Peyer's patch (tissue), 4 donors: Measurements from ENCODE around the gene KRTAP1-4. TPM values are rescaled to one million over a fixed set of nuclear protein-coding genes. Genes with fewer than 3 reads are reported as not detected.
"Not testable (repeated sequence)": the region's sequence is repeated elsewhere in the genome, so short reads cannot be mapped to it uniquely, and the experiment has no call there.

Source experiments
- DNase-seq, 3 donors: peaks; one replicate each; pipeline ENCODE4 v3.0.0-alpha.2; 2017 to 2019
- H3K27ac ChIP-seq, 4 donors: fragments of 200-600 bp; sonication (generic); one replicate each; pipeline ENCODE4 v1.5.1; 2016 to 2019
- H3K27me3 ChIP-seq, 2 donors: fragments of 200-600 bp; sonication (generic); one replicate each; pipeline ENCODE4 v1.5.1; 2019
- H3K36me3 ChIP-seq, 3 donors: fragments of 200-600 bp; sonication (generic); one replicate each; pipeline ENCODE4 v1.5.1; 2016 to 2019
- H3K4me1 ChIP-seq, 4 donors: fragments of 200-600 bp; sonication (generic); one replicate each; pipeline ENCODE4 v1.5.1; 2016 to 2019
- H3K4me3 ChIP-seq, 4 donors: fragments of 200-600 bp; sonication (generic); 1 replicate in 3 of 4; 2 replicates in 1 of 4; pipeline ENCODE4 v1.5.1; 2016 to 2019; ENCODE audit warnings: mild to moderate bottlenecking in 1 of 4
- H3K9me3 ChIP-seq, 4 donors: fragments of 200-600 bp; sonication (generic); one replicate each; pipeline ENCODE4 v1.5.1; 2016 to 2019; ENCODE audit warnings: mild to moderate bottlenecking in 1 of 4
- CTCF ChIP-seq, 6 experiments: fragments of 450-650 bp in 4 of 6; fragments of 200-600 bp in 2 of 6; sonication (generic) in 1 of 6; IDR thresholded peaks; one replicate each; pipeline ENCODE4 v1.5.1; 2017 to 2019; ENCODE audit warnings: antibody characterized with exemption in 6 of 6, mild to moderate bottlenecking in 3 of 6, moderate library complexity in 1 of 6
- POLR2A ChIP-seq, 2 donors: fragments of 450-650 bp; IDR thresholded peaks; one replicate each; pipeline ENCODE4 v1.5.1; 2017; ENCODE audit warnings: antibody characterized with exemption in 2 of 2, mild to moderate bottlenecking in 2 of 2, moderate library complexity in 2 of 2
- total RNA-seq, 4 donors: library from RNA; depleted of rRNA; stranded (reverse); fragments of >200 nt; gene quantifications; one replicate each; pipeline ENCODE4 v1.1.0, GENCODE V29; 2016

Gene KRTAP1-4
- total RNA-seq, 4 donors from 2014 or later = not detected

GRCh38 chr17:41002814-41003213 lies 27.2 kb downstream of the KRTAP1-4 start:
- DNase-seq = no peak
- Histone ChIP-seq H3K27ac (no peak overlapping the region), H3K36me3 (no peaks in the 10 kb centered on the region), H3K4me1 (no peaks in the 10 kb centered on the region), H3K27me3 (no peaks in the 10 kb centered on the region), H3K4me3 (no peak overlapping the region), H3K9me3 (no peaks in the 10 kb centered on the region)
- TF ChIP-seq POLR2A (IDR thresholded peaks at IDR 0.05) (no peak), CTCF (IDR thresholded peaks at IDR 0.05) (no peak)

GRCh38 chr17:41001795-41002194 lies 28.2 kb downstream of the KRTAP1-4 start:
- no peaks in the 10 kb centered on the region for H3K36me3 ChIP-seq
- H3K9me3 ChIP-seq = no peaks in the 10 kb centered on the region
- no peak overlapping the region for H3K27ac ChIP-seq
- TF ChIP-seq POLR2A (IDR thresholded peaks at IDR 0.05) = no peak
- TF ChIP-seq CTCF (IDR thresholded peaks at IDR 0.05) = no peak
- DNase-seq = no peak
- H3K27me3 ChIP-seq = no peaks in the 10 kb centered on the region
- no peak overlapping the region for H3K4me3 ChIP-seq
- no peaks in the 10 kb centered on the region for H3K4me1 ChIP-seq

- not testable (repeated sequence) for H3K4me3 ChIP-seq, DNase-seq, H3K27me3 ChIP-seq, H3K27ac ChIP-seq, H3K9me3 ChIP-seq, H3K36me3 ChIP-seq, H3K4me1 ChIP-seq
Observed at GRCh38 chr17:40999563-40999962, 30.4 kb downstream of the KRTAP1-4 start, which contains the start of gene KRTAP3-2. Gene KRTAP3-2 (minus strand): TSS chr17:40999906. CDS start chr17:40999853, 53 bp downstream.

GRCh38 chr17:40997361-40997760 lies 32.6 kb downstream of the KRTAP1-4 start:
- Histone ChIP-seq H3K27ac (no peak overlapping the region), H3K9me3 (no peaks in the 10 kb centered on the region), H3K4me1 (no peaks in the 10 kb centered on the region), H3K27me3 (no peaks in the 10 kb centered on the region), H3K36me3 (no peaks in the 10 kb centered on the region), H3K4me3 (no peak overlapping the region)
- TF ChIP-seq POLR2A (IDR thresholded peaks at IDR 0.05) (no peak), CTCF (IDR thresholded peaks at IDR 0.05) (no peak)
- no peak for DNase-seq

GRCh38 chr17:40996829-40997228 lies 33.2 kb downstream of the KRTAP1-4 start:
- no peak overlapping the region for H3K27ac ChIP-seq
- TF ChIP-seq POLR2A (IDR thresholded peaks at IDR 0.05) (no peak), CTCF (IDR thresholded peaks at IDR 0.05) (no peak)
- H3K36me3 ChIP-seq = no peaks in the 10 kb centered on the region
- no peaks in the 10 kb centered on the region for H3K9me3 ChIP-seq
- no peak for DNase-seq
- H3K4me3 ChIP-seq = no peak overlapping the region
- no peaks in the 10 kb centered on the region for H3K27me3 ChIP-seq
- H3K4me1 ChIP-seq = no peaks in the 10 kb centered on the region

GRCh38 chr17:40995116-40995515 lies 34.9 kb downstream of the KRTAP1-4 start:
- Histone ChIP-seq H3K9me3 (no peaks in the 10 kb centered on the region), H3K27ac (no peak overlapping the region), H3K4me1 (no peaks in the 10 kb centered on the region), H3K4me3 (no peak overlapping the region), H3K36me3 (no peaks in the 10 kb centered on the region), H3K27me3 (no peaks in the 10 kb centered on the region)
- TF ChIP-seq POLR2A (IDR thresholded peaks at IDR 0.05) (no peak), CTCF (IDR thresholded peaks at IDR 0.05) (no peak)
- DNase-seq = no peak
